Mesenteric fat pad (tissue), 1 donor: ENCODE data around the gene GPA33. TPM values are rescaled to one million over a fixed set of nuclear protein-coding genes. Genes with fewer than 3 reads are reported as not detected.
"Not testable (repeated sequence)": the region's sequence is repeated elsewhere in the genome, so short reads cannot be mapped to it uniquely, and the experiment has no call there.

Source experiments
- DNase-seq: peaks from one replicate; pipeline ENCODE4 v3.0.0-alpha.2; 2020; ENCODE audit warnings: low spot score
- total RNA-seq: library from RNA; stranded (reverse); fragmentation: NEBNext Ultra II Directional; extraction: Animal tissue kit (Norgen Biotek cat#: 25700); gene quantifications from one replicate; pipeline ENCODE4 v1.2.1, GENCODE V29; 2021
- donor health status: DM: yes; HTN: yes; CAD: no.

The GPA33 gene
- total RNA-seq, 1 donor from 2014 or later: 0.29 TPM

DNA sequence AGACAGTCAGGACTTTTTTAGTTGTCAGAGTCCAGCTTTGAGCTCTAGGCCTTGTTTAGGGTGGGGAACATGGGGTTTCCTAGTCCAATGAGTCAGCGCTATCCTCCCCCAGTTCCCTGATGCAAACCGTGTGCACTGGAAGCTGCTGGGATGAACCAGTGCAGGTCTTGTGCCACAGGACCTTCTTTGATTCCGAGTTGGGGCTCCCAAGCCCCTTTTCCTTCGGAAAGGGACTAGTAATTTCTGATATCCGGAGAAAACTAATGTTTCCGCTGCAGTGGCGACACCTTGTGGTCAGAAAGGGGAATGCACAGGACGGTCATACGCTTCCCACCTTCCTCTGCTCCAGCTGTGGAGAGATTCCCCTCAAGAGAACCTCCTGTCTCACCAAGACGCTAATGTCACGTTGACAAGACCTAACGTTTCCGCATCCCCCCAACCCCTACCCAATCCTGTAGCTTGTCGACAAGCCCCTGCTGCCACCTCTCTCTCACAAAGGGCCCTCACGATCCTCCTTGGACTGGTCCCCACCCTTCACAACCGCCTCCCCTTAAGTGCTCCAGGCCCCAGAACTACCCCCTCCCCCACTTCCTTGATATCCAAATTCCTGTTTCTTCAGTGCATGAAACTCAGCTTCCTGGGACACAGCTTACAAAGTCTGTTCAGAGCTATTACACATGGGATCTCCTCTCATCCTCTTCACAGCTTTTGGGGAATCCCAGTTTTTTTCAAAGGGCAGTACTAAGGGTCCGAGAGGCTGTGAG lies 30.9 kb downstream of the GPA33 start:
- no peak for DNase-seq

DNA sequence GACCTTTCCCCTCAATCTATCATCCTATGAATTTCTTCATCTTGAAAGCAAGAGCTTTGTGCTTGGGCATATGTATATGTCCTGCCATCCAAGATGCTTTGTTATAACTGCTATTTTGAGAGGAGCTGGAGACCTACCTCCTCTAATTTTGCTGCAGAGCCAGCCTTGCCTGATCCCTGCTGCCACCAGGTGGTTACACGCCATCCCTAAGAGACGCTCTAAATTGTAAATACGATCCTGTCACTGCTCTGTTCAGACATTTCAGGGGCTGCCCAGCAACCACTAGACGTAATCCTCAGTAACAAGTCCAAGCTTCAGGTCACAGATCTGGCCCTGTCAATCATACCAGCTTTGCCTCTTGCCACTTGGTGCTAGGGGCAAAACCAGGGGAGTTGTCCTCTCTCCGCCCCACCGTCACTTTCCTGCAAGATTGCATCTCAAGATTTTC lies 32.9 kb downstream of the GPA33 start:
- DNase-seq: no peak

DNA sequence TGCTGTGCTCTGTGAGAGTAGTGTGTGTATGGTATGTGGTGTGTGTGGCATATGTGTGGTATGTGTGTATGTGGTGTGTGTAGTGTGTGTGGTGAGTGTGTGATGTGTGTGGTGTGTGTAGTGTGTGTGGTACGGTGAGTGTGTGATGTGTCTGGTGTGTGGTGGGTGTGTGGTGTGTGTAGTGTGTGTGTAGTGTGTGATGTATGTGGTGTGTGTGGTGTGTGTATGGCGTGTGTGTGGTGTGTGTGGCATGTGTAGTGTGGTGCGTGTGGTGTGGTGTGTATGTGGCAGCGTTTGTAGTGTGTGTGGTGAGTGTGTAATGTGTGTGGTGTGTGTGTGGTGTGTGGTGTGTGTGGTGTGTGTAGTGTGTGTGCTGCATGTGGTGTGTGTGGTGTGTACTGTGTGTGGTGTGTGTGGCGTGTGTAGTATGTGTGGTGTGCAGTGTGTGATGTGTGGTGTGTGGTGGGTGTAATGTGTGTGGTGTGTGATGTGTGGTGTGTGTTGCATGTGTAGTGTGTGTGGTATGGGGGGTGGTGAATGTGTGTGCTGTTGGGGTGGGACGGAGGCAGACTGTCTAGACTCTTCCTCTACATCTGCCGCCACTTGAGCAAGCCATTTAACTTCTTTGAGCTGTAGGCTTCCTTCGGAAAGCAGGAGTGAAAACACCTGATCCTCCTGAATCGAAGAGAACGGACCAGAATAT lies 33.5 kb downstream of the GPA33 start:
- DNase-seq: no peak

DNA sequence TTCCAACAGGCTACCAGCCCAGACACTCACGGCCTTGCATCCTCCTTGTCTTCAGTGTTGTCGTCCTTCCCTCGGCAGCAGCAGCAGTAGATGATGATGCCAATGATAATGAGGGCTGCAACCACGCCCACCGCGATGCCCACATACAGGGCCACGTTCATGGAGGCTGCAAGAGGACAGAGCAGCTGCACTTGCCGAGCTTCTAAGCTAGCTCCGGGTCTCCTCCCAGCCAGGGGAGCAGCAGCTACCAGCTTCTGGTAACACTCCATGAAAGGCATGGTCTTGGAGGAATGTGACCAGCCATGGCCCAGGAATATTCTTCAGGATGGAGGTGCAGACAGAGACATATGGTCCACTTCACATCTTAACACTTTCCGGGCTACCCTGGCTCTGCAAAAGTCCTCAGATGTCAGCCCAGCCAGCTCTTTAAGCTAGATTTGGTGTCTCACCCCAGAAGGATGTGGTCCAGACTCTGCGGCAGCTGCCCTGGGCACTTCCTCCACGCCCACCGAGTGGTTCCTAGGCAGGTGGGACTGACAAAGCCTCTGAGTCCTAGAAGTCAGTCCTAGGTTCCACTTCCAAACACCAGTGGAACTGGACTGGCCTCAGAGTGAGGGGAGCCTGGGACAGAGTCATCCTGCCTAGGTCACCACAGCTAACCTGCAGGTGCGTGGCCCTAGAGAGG lies 35.1 kb downstream of the GPA33 start:
- DNase-seq: no peak

DNA sequence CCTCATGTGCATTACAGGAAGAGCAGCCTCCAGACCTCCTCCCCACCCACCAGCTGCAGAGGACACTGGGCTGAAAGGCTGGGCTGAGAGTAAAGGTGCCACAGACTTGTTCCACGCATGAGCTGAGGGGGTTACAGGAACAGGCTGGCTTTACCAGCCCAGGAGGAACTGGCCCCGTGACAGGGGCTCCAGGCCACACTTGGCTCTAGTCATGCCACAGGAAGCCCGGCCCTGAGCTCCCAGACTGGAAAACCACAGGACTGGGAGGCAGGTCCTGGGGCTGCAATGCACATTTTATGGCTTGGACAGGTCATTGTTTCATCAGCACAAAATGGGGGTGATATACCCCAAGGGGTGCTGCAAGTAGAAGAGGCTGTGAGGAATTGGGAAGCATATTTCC lies 35.6 kb downstream of the GPA33 start:
- no peak for DNase-seq

DNA sequence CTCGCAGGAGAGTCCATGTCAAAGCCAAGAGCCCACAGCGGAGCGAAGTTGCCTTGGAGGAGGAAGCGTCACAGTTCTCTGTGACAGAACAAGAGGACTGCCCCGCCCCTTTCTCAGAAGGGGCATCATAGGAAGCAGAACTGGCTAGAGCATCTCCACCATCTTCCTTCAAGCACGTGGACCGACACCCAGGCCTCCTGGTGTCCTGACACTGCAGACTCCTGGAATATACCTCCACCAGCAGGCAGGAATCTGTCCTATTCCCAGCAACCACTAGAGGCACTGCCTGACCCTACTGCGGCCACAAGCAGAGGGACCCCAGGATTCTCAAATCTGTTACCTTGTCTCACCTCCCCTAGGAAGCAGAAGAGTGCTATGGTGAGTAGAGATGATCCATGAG lies 37.8 kb downstream of the GPA33 start:
- no peak for DNase-seq

DNA sequence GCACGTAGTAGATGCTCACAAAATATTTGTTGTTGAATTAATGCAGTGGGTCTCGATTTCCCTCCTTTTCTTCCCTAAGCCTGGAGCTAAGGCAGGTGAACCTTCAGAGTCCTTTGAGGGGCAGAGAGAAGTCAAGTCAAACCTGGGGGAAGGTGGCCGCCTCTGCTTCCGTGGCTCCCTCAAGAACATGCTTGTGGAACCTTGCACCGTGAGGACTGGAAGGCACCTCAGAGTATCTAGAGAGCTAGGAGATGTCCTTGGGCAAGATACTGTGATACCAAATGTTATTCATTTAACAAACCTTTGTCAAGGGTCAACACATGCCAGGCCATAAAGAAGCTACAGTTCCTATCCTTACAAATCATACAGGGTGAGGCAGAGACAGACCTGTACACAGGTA lies 38.3 kb downstream of the GPA33 start:
- no peak for DNase-seq

DNA sequence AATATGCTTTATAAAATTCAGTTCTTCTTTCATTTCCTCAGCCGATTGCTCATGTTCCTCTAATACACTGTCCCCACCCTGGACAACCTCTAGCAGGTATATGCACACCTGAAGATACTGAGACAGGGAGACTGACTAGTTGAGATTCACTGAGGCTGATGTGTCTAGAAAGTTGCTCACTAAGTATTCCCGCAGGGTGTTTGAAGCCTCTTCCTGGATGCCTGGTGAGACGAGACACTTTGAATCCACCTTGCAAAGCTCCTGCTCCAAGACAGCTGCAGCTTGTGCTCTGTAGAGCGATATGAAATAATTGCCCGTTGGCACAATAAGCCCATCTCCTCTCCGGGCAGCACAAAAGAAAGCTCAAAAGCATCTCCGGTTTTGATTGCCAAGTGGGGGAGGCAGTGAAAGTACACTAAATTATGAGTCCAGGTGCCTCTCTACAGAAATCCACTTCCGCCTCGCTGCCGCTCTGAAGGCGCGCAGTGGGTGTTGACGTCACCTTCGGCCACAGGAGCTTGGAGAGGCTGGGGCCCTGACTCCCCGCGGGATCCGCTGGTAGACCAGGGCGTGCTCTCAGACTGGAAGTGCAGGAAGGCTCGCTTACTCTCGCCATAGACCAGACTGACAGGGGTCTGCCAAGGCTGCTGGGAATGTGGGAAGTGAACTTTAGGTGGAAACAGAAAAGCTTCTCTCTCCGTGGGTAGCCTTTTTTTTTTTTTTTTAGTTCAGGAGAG lies 46.3 kb downstream of the GPA33 start:
- DNase-seq: no peak

DNA sequence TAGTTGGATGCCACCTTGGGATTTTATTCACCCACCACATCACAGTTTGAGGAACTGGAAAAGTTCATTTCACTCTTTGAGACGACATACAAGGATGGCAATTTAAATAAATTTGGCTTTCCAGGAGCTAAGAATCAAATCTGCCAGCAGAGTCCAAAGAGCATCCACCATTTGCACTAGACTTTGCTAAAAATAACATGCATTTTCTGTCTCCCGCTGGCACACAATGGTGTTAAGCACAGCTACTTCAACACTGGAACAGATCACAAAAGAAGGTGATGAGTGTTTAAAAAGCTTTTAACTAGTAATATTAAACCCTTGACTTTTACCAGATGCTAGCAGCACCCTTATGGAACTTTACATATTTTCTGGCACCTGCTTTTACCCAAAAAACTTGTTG lies 56.5 kb downstream of the GPA33 start:
- DNase-seq: no peak

DNA sequence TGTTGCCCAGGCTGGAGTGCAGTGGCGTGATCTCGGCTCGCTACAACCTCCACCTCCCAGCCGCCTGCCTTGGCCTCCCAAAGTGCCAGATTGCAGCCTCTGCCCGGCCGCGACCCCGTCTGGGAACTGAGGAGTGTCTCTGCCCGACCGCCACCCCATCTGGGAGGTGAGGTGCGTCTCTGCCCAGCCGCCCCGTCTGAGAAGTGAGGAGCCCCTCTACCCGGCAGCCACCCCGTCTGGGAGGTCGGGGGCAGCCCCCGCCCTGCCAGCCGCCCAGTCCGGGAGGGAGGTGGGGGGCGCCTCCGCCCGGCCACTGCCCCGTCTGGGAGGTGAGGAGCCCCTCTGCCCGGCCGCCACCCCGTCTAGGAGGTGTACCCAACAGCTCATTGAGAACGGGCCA lies 60.6 kb downstream of the GPA33 start:
- DNase-seq: not testable (repeated sequence)

DNA sequence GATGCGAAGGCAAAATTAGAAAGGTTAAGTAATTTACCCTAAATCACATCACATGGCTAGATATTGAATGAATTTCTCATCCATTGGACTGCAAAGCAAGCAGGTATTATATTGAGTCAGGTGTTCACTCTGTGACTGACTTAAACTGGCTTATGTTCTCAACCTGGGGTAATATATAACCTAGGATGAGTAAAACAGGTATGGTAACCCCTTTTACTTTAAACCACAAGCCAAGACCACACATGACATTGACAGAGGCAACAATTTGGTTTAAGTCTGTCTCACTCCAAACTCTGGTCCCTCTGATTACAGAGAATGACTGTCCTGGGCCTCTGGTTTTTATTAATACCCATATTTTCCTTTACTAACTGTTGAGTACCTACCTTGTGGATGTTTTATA lies 67.8 kb downstream of the GPA33 start:
- no peak for DNase-seq

DNA sequence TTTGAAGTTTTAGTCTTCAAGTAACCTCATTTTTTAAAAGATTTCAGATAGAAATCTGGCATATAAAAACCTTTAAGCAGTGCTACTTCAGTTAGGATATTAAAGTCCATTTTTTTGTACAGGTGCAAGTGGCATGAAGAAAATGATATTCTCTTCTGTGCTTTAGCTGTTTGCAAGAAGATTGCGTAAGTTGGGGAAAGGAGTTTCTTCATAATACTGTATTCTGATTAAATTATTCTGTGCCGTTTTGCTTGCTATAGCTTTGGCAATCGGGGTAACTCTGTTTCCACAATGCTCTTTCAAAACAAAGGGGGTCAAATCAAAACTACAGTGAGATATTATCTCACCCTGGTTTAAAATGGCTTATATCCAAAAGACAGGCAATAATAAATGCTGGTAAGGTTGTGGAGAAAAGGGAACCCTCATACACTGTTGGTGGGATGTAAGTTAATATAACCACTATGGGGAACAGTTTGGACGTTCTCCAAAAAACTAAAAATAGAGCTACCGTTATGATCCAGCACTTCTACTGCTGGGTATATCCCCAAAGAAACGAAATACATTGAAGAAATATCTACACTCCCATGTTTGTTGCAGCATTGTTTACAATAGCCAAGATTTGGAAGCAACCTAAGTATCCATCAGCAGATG lies 74.0 kb downstream of the GPA33 start:
- DNase-seq: no peak

DNA sequence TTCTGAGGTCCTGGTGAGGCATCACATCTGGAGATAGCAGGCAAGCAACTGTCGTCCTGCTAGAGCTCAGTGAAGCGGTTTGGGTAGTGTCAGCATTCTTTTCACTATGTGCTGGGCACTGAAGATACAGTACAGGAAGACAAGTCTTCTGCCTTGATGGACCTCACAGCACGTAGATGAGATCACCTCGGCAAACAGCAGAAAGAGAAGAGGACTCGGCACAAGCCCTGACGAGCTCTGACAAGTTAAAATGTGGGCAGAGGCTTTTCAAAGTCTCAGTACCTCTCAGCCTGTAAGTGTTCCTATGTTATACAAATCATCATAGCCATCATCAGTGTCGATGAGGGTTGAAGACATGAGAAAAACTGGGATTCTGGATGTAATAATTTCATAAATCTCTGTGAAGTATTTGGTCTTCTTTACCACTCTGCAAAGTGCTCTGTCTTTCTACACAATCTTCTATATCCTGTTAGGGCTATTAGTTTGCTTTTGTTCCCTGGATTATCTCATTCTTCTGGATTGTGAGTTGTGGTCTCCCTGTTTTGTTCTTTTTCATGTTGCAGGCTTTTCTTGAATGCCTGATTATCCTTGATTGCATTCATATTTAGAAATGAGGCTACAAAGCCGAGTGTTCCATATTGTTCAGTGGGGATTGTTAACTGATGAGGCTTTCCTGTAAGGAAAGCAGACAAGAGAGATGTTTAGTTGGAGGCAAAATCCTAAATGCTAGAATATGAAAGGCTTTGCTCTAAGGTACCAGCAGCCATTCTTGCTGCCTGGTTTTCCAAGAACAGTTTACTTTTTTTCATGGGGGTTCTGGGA lies 76.9 kb downstream of the GPA33 start:
- no peak for DNase-seq

DNA sequence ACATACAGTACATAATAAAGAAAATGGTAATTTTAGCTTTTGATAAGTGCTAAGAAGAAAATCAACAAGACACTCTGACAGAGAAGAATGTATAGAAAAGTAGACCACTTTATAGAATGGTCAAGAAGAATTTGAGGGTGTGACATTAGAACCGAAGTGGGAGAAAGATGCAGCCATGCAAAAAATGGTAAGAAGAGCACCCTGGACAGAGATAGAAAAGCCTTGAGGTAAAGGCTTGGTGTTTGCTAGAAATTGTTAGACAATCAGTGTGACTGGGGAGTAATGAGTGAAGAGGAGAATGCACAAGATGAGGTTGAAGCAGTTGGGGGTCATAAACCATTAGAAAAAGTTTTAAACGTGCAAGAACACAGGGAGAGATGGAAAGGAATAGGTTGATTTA lies 77.6 kb downstream of the GPA33 start:
- no peak for DNase-seq

DNA sequence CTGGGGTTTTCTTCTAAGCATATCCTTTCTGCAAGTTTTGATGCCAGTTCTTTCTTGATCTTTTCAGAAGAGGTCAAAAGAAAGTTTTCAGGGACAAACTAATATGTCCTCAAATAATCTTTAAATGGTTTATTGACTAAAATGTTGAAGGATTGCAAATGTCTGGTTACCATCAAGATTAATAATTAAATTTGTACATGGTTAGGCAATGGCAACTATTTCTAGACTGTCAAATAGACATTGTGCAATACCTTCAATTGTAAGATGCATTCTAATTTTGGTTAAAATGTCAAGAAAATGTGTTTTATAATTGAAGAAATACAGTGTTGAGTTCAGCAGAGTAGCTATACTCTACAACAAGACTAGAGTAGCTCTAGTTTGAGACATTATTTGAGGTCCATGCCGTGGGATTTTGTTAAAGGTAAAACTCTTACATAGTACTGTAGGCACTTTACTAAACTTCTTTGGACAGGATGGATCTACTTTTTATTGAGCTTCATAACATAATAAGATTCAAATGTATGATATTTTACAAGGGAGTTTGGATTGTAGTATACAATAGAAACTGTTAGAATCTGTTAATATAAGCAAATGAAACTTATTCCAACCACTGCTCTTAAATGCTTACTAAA lies 78.5 kb downstream of the GPA33 start:
- DNase-seq: no peak

DNA sequence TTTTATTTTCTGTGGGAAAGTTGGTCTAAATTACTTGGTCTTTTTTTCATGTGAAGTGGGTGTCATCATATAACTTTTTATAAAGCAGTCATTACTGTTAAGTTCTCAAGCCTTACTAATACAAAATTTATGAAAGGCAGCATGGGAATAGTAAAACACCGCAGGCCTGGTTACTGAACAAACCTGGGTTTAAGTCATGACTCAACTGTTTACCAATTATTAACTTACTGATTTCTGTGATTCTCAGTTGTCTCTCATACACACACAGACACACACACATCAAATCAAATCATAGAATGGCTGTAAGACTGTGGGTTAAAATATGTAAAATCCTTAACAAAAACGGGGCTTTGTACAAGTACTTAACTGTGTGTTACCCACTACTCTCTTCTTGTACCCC lies 86.5 kb downstream of the GPA33 start:
- no peak for DNase-seq
